T-helper 1 cell (primary cell): Measurements from ENCODE around the gene ENPEP.
A peak's percentile ranks its signal among the peaks of the same experiment; 100 is the strongest.
"Not testable (repeated sequence)": the region's sequence is repeated elsewhere in the genome, so short reads cannot be mapped to it uniquely, and the experiment has no call there.

Experiments
- DNase-seq, 5 donors: peaks; one replicate each; pipeline ENCODE4 v3.0.0-alpha.2; 2012 to 2020

The ENPEP gene

DNA sequence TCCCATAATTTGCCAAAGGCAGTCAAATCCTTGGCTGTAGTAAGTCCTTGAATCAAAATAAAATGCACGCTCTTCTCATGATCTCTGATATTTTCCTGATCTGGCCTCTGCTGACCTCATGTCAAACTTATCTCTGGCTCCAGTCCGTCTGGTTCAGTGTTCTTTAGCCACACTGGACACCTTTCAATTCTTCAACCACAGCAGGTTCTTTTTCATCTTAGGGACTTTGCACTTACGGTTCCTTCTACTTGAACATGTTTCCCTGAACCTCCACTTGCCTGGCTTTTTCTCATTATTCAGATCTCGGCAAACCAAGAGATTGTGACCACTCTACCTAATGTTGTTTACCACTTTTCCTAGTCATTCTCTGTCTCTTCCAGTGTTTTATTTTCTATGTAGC is 10.3 kb downstream of the ENPEP start:
- DNase-seq: no peak

GRCh38 chr4:110486850-110487249 is 10.9 kb downstream of the ENPEP start:
- not testable (repeated sequence) for DNase-seq

DNA sequence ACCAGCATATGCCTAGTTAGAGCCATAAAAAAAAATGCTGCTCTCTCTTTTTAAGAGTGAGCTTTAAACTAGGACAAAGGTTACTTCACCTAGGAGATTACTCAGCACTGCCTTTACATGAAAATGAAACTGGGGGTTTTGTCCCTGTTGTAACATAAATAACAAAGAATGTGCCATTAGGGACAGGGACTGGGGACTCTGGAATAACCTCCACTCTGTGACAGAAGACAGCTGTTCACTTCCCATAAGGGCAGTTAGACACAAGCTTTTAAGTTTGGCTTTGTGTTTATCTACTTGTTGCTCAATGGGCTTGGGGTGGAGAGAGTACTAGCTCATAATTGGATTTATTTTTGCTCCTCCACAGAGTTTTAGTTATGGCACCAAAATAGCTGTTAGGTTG is 11.9 kb downstream of the ENPEP start:
- peak in 1 of 5 donors; percentile 4 for DNase-seq

GRCh38 chr4:110489901-110490508 is 14.1 kb downstream of the ENPEP start:
- no peak for DNase-seq

- no peak for DNase-seq
Observed at GRCh38 chr4:110492522-110492921, 16.6 kb downstream of the ENPEP start.

DNA sequence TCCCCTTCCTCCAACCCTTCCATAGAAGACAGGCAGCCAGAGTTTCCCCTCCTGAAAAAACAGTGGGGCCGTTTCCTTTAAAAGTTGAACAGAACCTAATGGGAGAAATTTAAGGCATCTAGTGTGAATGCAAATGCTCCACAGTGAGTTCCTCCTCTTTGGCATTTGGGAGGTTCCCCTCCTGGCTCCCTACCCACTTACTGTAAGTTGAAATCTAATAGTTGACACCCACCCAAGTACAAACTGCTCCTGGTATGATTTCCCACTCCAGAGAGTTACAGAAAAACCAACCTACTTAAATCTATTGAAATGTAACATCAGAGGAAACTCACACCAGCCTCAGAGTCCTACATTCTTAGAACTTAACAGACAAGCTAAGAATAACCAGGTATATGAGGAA is 17.6 kb downstream of the ENPEP start:
- DNase-seq: no peak

DNA sequence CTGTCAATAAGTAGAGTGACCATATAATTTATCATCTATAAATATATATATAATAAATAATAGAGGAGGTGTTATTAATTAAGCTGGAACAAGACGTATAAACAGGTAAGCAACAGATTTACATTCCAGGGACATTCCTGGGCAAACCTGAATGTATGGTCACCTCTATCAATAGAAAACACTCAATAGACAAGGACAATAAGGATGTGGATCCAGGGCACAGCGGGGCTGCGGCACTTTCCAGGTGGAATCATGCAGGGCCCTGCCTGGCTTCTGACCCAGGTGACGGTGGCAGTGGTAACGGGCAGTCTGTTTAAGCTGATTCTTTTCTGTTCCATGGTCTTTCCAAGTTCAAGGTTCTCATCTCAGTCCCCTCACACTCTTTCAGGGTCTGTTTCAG is 22.5 kb downstream of the ENPEP start:
- DNase-seq: no peak

DNA sequence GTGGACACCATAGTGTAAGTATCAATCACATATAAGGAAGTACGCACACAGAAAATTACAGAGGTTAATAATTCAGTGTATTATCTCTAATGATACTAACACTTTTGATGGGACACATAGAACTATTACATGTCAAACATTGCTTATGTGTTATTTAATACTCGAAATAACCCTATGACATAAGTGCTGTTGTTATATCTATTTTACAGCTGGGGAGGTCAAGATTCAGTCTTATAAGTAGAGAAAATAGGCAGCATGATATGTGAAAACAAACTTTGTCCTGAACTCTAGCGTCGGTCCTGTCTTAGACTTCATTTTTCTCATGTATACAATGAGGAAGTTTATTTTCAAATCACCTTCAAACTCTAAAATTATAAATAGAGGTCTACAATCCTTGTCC is 23.2 kb downstream of the ENPEP start:
- no peak for DNase-seq

GRCh38 chr4:110501826-110502225 is 25.9 kb downstream of the ENPEP start:
- DNase-seq: no peak

GRCh38 chr4:110503270-110504083 is 27.5 kb downstream of the ENPEP start:
- DNase-seq: no peak

GRCh38 chr4:110504084-110504435 is 28.1 kb downstream of the ENPEP start:
- DNase-seq: no peak

- no peak for DNase-seq
Observed at GRCh38 chr4:110505440-110505839, 29.5 kb downstream of the ENPEP start.

- no peak for DNase-seq
Observed at GRCh38 chr4:110508827-110509710, 33.1 kb downstream of the ENPEP start.

GRCh38 chr4:110510277-110510676 is 34.3 kb downstream of the ENPEP start:
- no peak for DNase-seq

DNA sequence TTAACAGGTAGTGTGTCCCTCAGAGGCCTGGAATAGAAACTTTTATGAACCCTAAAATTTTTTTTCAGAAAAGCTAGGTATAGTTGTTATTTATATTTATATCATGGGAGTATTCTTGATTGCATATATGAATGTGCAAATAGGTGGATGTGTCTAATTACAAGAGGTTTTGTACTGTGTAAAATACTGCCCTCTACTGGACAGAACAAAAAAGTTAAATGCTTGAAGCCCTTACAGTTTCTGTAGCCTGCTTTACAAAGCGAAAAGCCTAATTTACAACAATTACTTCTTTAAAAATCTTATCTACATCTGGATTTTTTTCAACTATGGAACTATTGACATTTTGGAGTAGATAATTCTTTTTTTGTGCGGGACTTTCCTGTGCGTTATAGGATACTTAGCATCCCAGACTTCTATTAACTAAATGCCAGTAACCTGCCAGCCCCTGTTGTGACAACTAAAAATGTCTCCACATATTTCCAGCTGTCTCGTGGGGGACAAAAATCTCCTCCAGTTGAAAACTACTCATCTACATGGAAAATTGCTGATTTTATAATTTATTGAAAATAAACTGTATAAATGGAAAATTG is 35.1 kb downstream of the ENPEP start:
- DNase-seq: peak in 1 of 5 donors; percentile 52

- no peak for DNase-seq
Observed at GRCh38 chr4:110512901-110513300, 36.9 kb downstream of the ENPEP start.

DNA sequence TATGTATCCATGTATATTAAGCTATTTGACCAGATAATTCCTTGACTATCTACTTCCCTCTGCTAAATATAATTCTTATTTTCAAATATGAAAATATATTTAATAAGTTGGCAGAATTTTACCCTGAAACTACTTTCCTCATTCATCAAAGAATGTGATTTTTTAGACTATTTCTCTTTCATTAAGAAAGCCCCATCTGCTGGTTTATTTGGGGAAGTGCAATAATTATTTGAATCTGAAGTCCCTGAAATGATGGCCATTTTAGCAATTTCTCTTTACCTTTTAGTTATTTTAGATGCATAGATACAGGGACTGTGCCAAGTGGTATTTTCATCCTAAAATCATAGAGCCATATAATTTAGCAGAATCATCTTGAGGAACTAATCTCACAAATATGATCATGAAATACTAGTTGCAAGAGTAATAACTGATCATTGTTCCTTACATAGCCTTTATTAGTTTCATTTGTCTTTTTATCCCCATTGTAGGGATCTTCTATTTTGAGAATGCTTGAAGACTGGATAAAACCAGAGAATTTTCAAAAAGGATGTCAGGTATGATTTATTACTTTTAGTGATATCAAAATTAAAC is 39.0 kb downstream of the ENPEP start:
- DNase-seq: peak in 1 of 5 donors; percentile 27

DNA sequence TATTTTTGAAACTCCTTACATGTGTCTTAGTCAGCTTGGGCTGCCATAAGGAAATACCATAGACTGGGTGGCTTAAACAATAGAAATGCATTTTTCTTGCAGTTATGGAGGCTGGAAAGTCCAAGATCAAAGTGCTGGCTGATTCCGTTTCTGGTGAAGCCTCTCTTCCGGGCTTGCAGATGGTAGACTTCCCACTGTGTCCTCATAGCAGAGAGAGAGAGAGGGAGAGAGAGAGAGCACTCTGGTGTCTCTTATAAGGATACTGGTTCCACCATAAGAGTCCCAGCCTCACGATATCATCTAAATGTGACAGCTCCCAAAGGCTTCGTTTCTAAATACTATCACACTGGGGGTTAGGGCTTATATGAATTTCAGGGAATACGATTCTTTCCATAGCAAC is 39.7 kb downstream of the ENPEP start:
- no peak for DNase-seq

- peak; percentile 29 to 69 (median 65) for DNase-seq
Observed at GRCh38 chr4:110516106-110516922, 40.4 kb downstream of the ENPEP start.

DNA sequence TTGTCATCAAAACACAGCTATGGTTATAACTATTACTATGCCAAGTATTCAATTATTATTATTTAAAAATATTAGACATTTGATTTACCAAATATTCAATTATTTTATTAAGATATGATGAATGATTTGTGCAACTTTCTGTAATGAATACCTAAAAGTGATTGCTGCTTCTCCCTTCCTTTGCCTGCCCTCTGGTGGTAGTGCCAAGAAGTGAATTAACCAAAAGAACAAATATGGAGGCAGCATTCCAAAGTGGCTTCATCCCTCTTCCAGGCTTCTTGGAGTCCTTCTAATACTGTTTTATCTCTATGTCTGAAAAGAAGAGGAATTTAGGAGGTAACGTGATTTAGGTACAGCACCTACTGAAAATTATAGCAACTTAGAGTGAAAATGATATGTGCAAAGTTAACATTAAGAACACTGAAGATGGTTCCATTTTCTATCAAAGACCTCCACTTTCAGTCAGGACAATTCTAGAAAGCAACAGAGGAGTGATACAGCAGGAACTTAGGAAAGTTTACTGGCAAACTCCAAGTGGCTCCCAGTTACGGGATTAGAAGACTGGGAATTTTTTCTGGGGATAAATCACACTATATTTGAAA is 43.0 kb downstream of the ENPEP start:
- DNase-seq: peak in 1 of 5 donors; percentile 22

- no peak for DNase-seq
Observed at GRCh38 chr4:110520886-110521285, 44.9 kb downstream of the ENPEP start.
